ENCODE results near the gene KCNJ16.

DNA sequence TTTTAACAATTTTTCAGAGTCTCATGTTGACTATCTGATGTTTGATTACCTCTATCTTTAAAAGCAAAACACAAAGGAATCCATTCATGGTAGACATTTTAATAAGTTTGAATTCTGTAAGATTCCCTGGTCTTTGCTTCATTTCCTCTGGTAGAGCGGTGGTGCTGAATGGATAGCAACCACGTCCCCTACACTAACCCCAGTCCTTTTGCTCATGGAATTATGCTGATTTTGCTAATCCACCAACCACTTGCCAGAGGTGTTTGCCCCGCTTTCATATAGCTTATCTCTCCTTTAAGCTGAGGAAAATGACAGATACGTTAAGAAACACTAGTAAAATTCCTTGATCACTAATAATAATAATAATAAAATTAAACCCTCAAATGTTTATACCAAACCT is 9.5 kb downstream of the KCNJ16 start:
- TF ChIP-seq, protein P1, sequence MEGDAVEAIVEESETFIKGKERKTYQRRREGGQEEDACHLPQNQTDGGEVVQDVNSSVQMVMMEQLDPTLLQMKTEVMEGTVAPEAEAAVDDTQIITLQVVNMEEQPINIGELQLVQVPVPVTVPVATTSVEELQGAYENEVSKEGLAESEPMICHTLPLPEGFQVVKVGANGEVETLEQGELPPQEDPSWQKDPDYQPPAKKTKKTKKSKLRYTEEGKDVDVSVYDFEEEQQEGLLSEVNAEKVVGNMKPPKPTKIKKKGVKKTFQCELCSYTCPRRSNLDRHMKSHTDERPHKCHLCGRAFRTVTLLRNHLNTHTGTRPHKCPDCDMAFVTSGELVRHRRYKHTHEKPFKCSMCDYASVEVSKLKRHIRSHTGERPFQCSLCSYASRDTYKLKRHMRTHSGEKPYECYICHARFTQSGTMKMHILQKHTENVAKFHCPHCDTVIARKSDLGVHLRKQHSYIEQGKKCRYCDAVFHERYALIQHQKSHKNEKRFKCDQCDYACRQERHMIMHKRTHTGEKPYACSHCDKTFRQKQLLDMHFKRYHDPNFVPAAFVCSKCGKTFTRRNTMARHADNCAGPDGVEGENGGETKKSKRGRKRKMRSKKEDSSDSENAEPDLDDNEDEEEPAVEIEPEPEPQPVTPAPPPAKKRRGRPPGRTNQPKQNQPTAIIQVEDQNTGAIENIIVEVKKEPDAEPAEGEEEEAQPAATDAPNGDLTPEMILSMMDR (IDR thresholded peaks at IDR 0.05): no peak
- no peak for TF ChIP-seq POLR2A (IDR thresholded peaks at IDR 0.05)
- TF ChIP-seq POLR2AphosphoS5 (IDR thresholded peaks at IDR 0.05; ENCODE audit: insufficient read depth in 1 of 2, low read depth in 1 of 2): no peak

Measured in vagina (tissue), 2 donors.